ENCODE results near the gene RICTOR. TPM values are rescaled to one million over a fixed set of nuclear protein-coding genes. Genes with fewer than 3 reads are reported as not detected.

Gene RICTOR
- total and polyA plus RNA-seq, 9 of the 15 experiments (the other 6 are each of a cell fraction or from before 2014, with no cell fraction given): 13.9 to 46.6 (median 22.6) TPM

DNA sequence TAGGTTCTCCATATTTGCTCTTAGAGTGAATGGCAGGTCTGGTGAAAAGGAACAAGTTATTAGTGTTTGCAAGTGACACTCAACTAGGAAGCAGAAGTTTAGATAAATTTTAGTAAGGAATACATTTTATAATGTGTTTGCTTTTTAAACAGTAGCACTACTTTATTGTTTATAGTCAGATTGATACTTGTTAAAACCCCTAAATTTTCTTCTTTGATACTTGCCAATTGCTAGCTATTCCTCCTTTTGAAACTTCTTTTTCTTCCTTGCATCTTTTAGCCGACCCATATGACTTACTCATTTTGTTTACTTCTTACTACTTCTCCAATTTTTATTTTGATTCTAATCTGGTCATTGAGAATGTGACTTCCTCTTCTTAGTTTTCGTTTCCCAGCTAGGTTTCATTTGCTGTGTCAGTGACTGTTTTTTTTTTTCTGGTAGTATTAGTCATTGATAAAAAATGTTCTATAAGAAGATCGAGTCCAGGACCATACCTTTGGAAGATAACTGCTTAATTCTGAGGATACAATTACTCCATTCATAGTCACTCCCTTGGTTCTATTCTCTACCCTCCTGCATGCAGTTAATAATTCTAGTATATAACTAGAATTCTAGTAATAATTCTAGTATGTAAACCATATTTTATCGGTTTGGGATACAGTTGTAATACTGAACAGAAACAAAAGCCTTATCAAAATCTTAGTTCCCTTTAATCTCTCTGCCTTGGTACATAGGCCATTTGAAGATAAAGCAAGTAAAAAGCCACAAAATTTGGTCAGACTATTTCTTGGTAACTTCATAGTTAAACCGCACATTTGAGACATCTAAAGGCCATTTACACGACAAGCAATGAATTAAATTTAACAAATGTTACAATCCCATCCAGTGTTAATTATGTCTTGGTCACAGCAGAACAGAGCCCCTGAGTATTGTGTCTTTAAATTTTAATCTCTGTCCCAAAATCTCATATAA lies 2.8 kb upstream of the RICTOR start (continued):
- TF ChIP-seq EZH2 (IDR thresholded peaks at IDR 0.05; ENCODE audit: borderline replicate concordance, low read depth, low read length) (no peak), HMBOX1 (IDR thresholded peaks at IDR 0.05) (peak; percentile 82), ZNF23 (CRISPR knock-in tag; IDR thresholded peaks at IDR 0.05) (no peak), PBX2 (CRISPR knock-in tag; IDR thresholded peaks at IDR 0.05; ENCODE audit: low read depth) (no peak), PBX2 (tag; conservative IDR thresholded peaks at IDR 0.05; ENCODE audit: low read depth) (no peak), ZBTB17 (CRISPR knock-in tag; IDR thresholded peaks at IDR 0.05) (no peak), CBFB (CRISPR knock-in tag; IDR thresholded peaks at IDR 0.05) (no peak), U2AF2 (optimal IDR thresholded peaks at IDR 0.05; ENCODE audit: low read depth, low read length) (no peak), BDP1 (IDR thresholded peaks at IDR 0.05; ENCODE audit: insufficient read depth, insufficient read length) (no peak), NR2F6 (CRISPR knock-in tag; IDR thresholded peaks at IDR 0.05) (no peak), GTF2E2 (tag; IDR thresholded peaks at IDR 0.05) (0 out of 2 replicates have a peak, but pooled peaks have one; percentile 29), HDAC8 (tag; IDR thresholded peaks at IDR 0.05) (no peak), TBP (optimal IDR thresholded peaks at IDR 0.05; ENCODE audit: low read depth, low read length) (no peak), NFRKB (IDR thresholded peaks at IDR 0.05; ENCODE audit: low read depth) (peak; percentile 36; the same call in 1 of the 2 replicates), POLR2AphosphoS5 (IDR thresholded peaks at IDR 0.05; ENCODE audit: control insufficient read depth, insufficient read depth, low read depth, low read length) (no peak), NUFIP1 (IDR thresholded peaks at IDR 0.05; ENCODE audit: partially characterized antibody) (no peak), FOXJ3 (CRISPR knock-in tag; IDR thresholded peaks at IDR 0.05) (no peak)
- TF ChIP-seq, protein P1, sequence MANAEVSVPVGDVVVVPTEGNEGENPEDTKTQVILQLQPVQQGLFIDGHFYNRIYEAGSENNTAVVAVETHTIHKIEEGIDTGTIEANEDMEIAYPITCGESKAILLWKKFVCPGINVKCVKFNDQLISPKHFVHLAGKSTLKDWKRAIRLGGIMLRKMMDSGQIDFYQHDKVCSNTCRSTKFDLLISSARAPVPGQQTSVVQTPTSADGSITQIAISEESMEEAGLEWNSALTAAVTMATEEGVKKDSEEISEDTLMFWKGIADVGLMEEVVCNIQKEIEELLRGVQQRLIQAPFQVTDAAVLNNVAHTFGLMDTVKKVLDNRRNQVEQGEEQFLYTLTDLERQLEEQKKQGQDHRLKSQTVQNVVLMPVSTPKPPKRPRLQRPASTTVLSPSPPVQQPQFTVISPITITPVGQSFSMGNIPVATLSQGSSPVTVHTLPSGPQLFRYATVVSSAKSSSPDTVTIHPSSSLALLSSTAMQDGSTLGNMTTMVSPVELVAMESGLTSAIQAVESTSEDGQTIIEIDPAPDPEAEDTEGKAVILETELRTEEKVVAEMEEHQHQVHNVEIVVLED (CRISPR knock-in tag; IDR thresholded peaks at IDR 0.05): no peak
